AG04449 (cell line): ENCODE measurements around the gene TNIP3.

Experiments used
- CTCF ChIA-PET: fragments of 350-600 bp; formaldehyde crosslinking; extraction: SDS; loops from one replicate; lab custom pipeline; 2021; ENCODE audit warnings: antibody characterized with exemption; lab: Yijun Ruan, JAX
- POLR2A ChIA-PET: fragments of 400-600, 350-600 bp; formaldehyde crosslinking; extraction: SDS; loops from one replicate; lab custom pipeline; 2020; ENCODE audit warnings: antibody characterized with exemption, inconsistent platforms; lab: Yijun Ruan, JAX
- DNase-seq: peaks from one replicate; pipeline ENCODE4 v3.0.0-alpha.2; 2010; ENCODE audit warnings: low read depth, low spot score
- H3K4me3 ChIP-seq: 2 replicates; pipeline ENCODE4 v1.5.1; 2011; ENCODE audit warnings: low read depth, mild to moderate bottlenecking, control low read depth, low read length
- CTCF ChIP-seq: IDR thresholded peaks from one replicate; pipeline ENCODE4 v1.5.1; 2011; ENCODE audit warnings: mild to moderate bottlenecking, moderate library complexity, low read length, control low read depth, inconsistent platforms; ENCODE audit not compliant: insufficient read depth; ENCODE audit errors: missing control alignments

The TNIP3 gene

GRCh38 chr4:121199742-121200561 lies 35.8 kb upstream of the TNIP3 start:
- POLR2A ChIA-PET: no interaction called here
- H3K4me3 ChIP-seq: no peak overlapping the region
- TF ChIP-seq CTCF: no peak
- DNase-seq: no peak
- CTCF ChIA-PET: interaction anchor here (1.0 kb wide), 1 partner anchor 53 kb away, joined by 3 read pairs; no protein-coding TSS in a partner anchor

GRCh38 chr4:121198251-121198650 lies 34.1 kb upstream of the TNIP3 start:
- POLR2A ChIA-PET: no interaction called here
- no peak for DNase-seq
- no peak for TF ChIP-seq CTCF
- CTCF ChIA-PET: interaction anchor here (1.0 to 2.2 kb wide), 4 partner anchors 14 to 110 kb away, joined by 3 to 7 read pairs (median 4); no protein-coding TSS in a partner anchor
- H3K4me3 ChIP-seq: no peak overlapping the region

- ChIA-PET CTCF (interaction anchor here (1.4 kb wide), 2 partner anchors 55 to 57 kb away, joined by 4 to 9 read pairs; no protein-coding TSS in a partner anchor), POLR2A (no interaction called here)
- TF ChIP-seq CTCF: no peak
- DNase-seq: no peak
- H3K4me3 ChIP-seq: no peak overlapping the region
Observed at GRCh38 chr4:121195649-121196048, 31.5 kb upstream of the TNIP3 start.

- ChIA-PET CTCF (interaction anchor here (0.7 to 8.1 kb wide), 39 partner anchors 9 to 1123 kb away, joined by 3 to 173 read pairs (median 5); no protein-coding TSS in a partner anchor), POLR2A (no interaction called here)
- DNase-seq: no peak
- peak; percentile 42 for TF ChIP-seq CTCF
- no peak overlapping the region for H3K4me3 ChIP-seq
Observed at GRCh38 chr4:121192480-121192879, 28.4 kb upstream of the TNIP3 start.

- no peak for TF ChIP-seq CTCF
- H3K4me3 ChIP-seq: no peak overlapping the region
- ChIA-PET POLR2A (no interaction called here), CTCF (interaction anchor here (0.7 to 8.1 kb wide), 36 partner anchors 9 to 1118 kb away, joined by 3 to 173 read pairs (median 5); no protein-coding TSS in a partner anchor)
- no peak for DNase-seq
Observed at GRCh38 chr4:121192013-121192412, 27.9 kb upstream of the TNIP3 start.

GRCh38 chr4:121191361-121191760 lies 27.2 kb upstream of the TNIP3 start:
- CTCF ChIA-PET: interaction anchor here (0.9 to 8.1 kb wide), 15 partner anchors 8 to 1111 kb away, joined by 3 to 173 read pairs (median 8); no protein-coding TSS in a partner anchor
- no peak overlapping the region for H3K4me3 ChIP-seq
- no peak for DNase-seq
- no peak for TF ChIP-seq CTCF
- POLR2A ChIA-PET: no interaction called here
